Stimulated activated CD8-positive, alpha-beta memory T cell treated with anti-CD3 and anti-CD28 coated beads, Interleukin-12 subunit alpha, Interleukin-12 subunit beta, amount 100 ng/mL, for 1 hour (primary cell): ENCODE results near the gene BTBD2.

ENCODE experiments used
- DNase-seq: peaks from one replicate; pipeline ENCODE4 v3.0.0-alpha.2; 2020; ENCODE audit warnings: low read depth

Gene BTBD2

DNA sequence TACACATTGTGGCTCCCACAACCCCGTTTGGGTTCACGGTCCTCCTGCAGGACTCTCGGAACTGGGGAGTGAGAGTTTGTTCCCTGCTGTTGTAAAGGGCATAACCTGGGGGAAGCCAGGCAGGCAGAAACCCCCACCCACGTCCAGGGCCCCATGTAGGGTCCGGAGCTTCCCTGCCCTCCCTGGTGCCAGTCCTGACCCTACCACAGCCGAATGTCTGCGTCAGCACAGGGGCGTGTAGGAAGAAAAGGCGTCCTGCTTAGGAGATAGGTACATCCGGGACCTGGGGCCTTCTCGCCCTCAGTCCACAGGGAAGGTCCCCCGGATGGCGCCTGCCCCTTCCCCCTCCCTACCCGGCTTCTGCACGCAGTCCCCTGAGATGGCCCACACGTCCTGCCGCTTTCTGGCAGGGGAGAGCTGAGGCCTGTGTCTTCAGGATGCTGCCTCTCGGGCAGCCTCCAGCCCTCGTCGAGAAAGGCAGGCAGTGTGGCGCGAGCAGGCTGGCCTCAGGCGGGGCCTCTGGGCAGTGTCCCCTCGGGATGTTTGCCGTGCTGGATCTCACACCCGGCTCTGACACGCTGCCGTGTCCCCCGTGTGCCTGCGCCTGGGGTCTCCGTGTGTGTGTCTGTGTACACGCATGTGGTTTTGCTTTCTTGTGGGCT lies 55.5 kb downstream of the BTBD2 start:
- no peak for DNase-seq

DNA sequence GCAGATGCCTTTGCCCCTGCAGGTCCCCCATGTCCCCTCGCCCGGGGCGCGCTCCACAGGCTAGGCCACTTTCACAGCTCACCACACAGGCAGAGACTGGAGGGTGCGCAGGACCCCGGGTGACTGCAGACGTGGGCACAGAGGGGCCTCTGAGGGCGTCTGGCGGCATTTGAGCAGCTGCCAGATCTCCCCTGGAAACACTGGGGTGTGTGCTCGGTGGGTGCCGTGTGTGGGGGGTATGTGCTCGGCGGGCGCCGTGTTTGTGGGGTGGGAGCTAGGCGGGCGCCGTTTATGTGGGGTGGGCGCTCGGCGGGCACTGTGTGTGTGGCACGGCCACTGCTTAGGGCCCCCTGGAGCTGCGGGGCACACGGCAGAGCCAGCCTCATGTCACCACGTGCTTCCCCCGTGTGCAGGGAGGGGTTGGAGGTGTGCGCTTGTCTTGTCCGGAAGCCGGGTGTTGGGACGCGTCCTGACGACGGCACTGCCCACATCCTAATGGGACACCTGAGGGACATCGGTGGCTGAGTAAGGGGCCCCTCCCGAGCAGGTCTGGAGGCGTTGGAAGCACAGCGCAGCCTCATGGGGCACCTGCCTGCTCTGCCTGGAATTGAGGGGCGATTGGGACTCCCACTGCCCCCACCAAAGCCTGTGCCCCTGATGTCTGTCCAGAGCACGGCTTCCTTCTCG lies 57.8 kb downstream of the BTBD2 start:
- DNase-seq: no peak

DNA sequence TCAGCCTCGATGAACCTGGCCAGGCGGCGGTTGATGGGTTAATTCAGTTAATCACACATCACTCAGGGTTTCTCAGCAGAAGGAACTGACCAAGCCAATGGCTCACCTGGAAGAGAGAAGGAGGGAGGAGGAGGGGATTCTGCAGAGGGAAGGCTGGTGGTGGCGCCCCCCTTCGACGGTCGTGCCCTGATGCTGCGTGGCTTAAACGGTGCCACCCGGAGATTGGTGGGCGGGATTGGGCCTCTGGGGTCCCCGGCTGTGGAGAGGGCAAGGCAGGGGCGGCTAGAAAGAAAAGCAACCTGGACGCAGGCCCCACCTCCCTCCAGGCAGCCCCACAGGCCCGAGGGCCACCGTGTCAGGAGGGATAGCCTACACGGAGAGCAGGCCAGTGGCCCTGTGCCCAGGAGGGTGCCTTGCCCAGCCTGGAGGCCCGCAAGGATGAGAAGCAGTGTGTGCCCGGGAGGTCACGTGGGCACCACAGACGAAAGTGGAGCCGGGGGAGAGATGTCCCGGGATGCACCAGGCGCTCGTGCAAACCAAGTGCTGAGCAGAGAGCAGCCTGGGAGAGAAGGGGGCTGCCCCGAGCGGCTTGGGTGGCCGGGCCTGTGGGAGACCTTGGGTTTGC lies 58.5 kb downstream of the BTBD2 start:
- DNase-seq: no peak

DNA sequence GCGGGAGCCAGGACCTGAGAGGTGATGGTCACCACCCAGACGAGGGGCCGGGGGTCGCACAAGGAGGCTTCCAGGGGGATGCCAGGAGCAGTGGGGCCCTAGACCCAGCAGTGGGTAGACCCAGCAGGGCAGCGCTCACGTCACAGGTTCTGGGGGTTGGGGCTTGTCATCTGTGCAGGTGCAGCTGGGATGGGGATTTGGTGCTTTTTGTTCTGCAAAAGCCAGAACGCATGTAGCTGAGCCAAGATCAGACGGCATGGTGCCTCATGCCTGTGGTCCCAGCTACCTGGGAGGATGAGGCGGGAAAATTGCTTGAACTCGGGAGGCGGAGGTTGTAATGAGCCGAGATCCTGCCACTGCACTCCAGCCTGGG lies 59.4 kb downstream of the BTBD2 start:
- no peak for DNase-seq

DNA sequence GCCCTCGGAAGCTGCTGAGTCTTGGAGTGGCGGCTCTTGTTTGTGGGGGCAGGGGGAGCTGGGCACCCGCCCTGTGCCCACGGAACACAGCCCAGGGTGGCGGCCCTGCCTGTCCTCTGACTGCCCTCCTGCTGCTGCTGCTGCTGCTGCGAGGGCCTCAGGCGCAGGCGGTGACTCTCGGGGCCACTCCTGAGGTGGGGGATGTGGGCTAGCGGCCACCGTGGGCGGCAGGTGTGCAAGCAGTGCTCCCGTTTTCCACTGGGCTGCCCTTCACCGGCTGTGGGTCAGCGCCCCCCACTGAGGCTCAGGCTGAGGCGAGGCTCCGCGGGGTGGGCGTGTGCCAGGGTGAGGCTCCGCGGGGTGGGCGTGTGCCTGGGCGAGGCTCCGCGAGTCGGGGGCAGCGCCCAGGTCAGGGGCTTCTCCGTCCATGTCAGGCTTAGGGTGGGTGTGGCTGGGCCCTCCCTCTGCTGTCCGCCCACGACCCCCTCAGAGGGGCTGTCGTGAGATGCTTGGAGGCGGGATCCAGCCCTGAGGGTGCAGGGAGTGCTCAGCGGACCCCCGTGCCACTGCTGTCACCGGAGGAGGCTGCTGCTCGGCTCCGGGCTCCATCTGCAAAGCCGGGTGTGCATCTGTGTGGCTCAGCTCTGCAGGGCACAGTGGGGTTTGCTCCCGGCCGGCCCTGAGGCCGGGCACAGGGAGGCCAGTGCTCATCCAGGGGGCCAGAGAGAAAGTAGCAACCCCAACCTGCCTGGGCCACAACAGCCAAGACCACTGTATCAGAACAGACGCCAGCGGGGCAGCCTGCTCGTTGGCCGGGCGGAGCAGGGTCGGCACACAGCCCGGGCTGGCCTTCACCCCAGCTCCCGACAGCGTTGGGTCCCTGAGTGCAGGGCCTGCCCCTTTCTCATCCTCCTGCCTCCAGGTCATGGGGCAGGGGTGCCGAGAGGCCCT lies 60.1 kb downstream of the BTBD2 start:
- no peak for DNase-seq

DNA sequence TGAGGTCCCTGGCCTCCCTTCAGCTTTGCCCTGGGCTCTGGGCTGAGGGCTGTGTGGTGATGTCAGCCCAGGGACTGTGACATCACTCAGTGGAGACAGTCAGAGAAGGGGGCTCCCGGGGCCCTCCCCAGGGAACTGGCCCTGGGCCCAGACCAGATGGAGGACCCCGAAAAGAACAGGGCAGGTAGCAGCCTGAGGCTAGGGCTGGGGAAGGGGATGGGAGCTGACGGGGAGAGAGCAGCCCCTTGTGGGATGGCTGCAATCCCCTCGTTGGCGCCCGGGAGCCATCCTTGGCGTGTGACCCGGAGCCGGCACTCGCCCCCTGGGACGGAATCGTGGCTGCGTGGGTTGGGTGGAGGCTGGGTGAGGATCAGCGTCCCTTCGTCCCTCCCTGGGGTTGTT lies 61.0 kb downstream of the BTBD2 start:
- DNase-seq: no peak

DNA sequence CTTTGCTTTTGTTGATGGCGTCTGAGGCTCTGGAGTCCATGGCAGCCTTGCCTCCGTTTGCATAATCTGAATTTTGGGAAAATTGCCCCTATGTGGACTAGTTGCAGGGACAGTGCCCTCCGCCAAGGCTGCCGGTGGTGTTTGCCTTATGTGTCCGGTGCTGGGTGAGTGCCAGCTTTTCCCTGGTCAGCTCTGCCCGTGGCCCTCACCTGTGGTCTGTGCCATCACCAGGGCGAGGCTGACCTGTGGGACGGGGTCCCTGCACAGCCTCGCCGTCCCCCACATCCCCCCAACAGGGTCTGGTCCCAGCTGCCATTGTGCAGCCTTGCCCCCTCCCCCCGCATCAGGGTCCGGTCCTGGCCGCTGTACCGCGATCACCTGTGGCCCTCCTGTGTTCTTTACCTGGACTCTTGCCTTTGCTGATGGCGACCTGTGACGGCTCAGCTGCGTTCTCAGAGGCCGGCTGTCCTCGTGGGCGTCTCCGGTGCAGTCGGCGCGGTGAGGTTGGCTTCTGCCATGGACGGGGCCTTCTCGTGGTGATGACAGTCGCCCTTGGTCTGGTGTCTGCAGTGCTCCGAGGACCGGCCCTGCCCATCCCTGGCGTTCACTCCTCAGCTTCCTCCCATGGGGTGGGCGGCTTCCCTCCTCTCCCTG lies 61.9 kb downstream of the BTBD2 start:
- no peak for DNase-seq

DNA sequence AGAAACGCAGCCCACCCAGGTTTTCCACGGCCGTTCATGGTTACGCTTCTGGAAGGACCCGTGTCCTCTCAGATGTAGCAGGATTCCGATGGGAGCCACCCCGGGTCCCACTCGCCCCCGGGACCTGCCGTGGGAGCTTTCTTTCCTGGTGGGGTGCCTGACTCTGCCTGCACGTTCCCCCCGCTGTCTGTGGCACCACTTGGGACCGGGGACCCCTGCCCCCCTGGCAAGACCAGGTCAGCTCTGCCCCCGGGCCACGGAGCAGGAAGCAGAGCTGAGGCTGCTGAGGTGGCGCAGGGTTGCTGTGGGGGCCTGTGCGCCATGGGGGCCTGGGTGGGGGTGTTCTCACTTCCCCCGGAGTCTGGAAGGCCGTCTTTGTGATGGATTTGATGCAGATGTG lies 62.5 kb downstream of the BTBD2 start:
- DNase-seq: no peak

DNA sequence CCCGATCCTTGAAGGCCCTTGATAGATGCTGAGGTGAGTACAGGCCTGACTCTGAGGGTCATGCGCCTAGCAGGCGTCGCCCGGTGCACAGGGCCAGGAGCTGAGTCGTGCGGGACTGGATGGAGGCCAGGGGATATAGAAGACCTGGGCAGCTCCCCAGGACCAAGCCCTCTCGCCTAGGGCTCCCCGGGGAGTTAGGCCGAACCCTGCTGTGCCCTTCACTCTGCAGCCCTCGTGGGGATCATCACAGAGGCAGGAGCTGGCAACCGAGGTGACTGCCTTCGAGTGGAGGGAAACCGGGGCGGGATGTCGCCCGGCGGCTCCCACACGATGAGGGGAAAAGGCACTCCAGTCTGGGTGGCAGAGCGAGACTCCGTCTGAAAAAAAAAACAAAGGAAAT lies 62.9 kb downstream of the BTBD2 start:
- DNase-seq: no peak

DNA sequence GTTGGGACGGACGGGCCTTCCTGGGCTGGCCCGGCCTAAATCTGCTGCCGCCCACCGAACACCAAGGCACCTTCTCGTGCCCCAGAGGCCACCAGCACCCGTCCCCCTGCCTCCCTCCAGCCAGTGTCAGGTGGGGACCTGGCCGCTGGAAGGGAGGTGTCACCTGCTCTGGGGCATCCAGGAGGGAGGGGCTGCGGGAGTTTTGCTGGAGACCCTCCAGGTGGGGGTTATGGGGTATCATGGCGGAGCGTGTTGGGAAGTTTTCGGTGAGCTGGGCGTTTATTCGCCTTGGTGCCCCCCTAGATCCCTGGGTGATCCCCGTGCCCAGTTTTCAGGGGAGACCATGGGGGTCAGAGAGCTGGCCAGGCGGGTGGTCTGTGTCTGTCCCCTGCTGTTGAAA lies 64.9 kb downstream of the BTBD2 start:
- DNase-seq: no peak

DNA sequence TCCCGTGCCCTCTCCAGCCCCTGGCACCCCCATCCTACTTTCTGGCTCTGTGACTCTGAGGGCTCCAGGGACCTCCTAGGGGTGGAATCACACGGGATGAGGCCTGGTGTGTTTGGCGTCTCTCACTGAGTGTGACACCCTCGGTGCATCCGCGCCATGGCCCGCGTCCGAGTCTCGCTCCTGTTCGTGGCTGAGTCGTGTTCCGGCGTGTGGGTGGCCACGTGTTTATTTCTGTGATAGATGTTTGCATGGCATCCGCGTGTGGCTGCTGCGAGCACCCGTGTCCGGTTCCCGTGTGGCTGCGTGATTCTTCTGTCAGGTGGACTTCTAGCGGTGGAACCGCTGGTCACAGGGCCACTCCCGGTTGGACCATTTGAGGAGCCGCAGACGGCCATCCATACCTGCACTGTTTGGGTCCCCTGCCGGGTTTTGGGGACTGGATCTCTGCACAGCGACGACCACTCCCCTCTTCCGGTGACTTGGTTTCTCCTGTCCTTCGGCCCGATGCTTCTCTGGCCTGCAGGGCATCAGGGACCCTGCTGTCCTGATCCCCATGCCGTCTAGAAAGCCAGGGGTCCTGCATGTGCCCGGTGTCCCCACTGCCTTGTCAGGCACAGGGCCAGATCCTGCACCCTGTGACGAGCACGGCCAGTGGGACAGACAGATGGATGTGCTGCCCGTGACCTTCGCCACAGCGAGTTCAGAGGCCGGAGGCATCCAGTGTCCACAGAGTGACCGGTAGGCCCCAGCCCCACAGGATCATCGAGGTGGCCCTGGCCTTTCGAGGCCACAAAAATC lies 66.0 kb downstream of the BTBD2 start:
- DNase-seq: no peak

DNA sequence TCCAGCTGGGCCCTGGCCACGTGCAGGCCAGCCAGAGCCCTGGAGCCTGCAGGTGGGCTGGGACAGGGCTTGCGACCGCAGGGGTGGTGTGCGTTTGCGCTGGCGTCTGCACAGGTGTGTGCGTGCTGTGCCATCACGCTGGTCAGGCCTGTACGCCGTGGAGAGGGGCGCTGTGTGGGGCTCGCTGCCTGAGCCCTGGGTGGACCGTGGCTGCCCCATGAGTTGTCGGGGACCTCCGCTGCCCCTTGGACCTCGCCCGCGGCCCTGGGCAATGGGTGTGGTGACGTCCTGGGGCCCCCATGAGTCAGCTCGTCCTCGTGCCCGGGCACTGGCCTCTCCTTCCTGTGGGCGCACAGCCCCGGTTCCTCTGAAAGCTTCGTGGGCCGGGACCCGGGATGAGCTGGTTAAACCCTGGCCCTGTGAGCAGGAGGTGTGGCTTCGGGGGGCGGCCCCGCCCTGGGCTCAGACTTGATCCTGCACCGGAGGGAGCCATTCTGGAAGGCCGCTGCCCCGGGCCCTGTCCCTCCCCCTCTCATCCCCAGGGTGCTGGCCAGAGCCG lies 67.8 kb downstream of the BTBD2 start:
- DNase-seq: no peak

DNA sequence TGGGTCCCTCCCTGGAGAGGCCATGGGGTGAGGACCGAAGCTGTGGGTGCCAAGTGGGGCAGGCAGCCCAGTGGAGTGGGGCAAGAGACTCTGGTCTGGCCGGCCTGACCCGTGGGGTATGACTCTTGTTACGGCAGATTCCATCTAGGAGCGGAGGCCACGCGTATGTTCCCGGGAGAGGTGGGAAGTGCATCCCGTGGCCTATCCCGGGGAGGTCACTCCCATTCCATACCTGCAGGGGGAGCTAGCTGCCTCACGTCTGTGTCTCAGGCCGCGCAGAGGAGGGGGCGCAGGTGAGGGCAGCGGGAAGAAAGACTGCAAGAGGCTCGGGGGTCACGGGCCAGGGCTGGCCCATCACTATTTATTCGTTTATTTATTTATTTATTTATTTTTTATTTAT lies 69.6 kb downstream of the BTBD2 start:
- DNase-seq: no peak

DNA sequence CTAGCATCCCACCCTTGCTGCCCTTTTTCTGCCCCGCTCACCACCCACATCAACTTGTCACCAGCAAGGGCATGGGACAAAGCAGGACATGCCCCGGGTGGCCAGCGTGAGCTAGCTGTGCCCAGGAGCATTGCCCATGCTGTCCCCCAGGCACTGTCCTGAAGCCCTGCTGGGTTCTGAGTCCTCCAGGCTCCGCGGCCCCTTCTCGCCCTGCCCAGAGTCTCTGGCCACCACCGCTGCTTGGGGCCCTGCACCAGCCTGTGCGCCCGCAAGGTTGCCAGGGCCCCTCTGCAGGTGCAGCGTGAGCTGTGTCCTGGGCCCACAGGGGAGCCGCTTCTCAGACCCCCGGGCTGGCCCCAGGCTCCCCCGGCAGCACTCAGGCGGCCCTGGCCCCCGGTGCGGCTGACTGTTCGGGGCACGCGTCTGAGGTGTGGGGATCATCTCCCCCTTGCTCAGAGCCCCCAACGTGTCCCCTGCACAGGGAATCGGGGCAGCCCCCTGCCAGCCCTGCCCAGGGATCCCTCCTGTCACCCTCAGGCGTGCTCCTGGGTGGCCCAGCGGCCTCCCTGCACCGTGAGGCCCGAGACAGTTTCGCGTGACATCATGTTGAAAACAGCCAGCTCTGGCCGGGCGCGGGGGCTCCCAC lies 70.5 kb downstream of the BTBD2 start:
- DNase-seq: no peak

DNA sequence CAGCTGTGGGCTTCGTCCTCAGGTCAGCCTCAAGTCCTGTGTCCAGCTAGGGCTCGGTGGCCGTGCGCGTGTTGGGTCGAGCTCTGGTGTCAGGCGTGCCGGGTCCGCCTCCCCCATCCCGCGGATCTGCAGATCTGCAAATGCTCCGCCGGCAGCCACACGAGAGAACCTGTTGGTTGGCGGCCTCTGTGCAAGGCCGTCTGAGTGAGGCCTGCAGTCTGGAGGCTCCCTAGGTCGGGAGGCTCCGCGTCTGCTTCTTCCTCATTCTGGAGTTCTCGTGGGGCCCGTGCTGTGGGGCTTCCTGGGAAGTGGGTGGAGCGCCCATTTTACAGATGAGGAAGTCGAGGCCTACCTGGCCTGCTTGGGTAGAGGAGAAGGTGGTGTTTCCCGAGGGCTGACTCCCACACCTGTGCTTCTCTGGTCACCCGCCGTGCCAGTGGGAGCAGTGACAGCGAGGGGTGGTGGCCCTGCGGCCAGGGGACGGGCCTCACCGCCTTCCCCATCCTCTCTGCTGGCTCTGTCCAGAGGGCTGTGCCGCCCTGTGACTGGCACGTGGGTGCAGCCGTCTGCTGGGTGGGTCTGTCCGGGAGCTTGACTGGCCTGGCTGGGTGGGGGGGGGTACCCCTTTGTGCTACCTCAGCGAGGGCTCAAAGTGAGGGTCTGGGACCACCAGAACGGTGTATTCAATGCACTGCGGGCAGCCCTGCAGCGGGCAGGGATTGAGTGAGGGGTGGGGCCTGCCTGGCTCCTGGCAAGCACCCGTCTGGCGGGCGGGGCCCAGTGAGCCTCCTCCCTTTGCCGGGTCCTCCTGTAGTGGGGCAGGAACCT lies 71.2 kb downstream of the BTBD2 start:
- DNase-seq: no peak

DNA sequence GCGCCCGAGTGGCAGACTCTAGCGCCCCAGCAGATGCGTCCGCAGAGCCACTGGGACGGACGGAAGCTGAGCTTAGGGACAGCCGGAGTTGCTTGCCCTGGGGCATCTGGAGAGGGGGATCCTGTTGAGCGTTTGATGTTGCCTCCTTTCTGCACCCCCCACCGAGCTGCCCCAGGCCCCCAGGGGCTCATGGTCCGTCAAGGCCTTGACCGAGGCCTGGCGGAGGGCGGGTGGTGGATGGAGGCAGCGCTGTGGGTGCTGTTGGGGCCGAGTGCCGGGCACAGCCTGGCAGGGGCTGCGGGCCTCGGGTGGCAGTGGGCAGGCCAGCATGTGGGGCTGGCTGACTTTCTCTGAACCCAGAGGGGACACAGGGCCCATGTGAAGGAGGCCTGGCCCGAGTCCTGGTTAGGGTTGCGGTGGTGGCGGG lies 71.8 kb downstream of the BTBD2 start:
- DNase-seq: no peak

DNA sequence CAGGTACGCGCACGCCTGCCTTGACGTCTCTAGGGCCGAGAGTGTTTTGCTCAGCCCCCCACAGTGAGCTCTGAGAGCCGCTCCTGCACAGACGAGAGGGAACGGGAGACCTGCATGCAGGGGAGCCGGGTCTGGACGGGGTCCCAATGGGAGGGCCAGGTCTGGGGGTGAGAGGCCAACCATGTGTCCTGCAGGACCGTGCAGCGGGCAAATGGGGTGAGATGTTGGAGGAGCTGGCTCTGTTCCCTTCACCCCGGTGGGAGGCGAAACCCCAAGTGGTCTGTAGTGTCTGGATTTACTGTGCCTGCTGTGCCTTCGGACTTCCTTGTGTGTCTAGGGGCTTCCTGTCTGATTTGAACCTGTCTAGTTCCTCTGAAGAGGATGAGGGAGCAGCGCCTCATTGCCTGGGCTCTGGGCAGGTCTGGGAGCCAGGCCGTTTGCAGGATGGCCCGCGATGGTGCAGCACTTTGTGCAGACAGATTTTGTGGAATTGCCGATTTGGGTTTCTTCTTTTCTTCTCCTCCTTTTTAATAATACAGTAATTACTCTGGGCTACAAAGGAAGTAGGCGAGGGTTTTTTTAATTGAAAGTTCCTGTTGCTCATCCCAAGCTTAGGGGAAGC lies 72.5 kb downstream of the BTBD2 start:
- no peak for DNase-seq

DNA sequence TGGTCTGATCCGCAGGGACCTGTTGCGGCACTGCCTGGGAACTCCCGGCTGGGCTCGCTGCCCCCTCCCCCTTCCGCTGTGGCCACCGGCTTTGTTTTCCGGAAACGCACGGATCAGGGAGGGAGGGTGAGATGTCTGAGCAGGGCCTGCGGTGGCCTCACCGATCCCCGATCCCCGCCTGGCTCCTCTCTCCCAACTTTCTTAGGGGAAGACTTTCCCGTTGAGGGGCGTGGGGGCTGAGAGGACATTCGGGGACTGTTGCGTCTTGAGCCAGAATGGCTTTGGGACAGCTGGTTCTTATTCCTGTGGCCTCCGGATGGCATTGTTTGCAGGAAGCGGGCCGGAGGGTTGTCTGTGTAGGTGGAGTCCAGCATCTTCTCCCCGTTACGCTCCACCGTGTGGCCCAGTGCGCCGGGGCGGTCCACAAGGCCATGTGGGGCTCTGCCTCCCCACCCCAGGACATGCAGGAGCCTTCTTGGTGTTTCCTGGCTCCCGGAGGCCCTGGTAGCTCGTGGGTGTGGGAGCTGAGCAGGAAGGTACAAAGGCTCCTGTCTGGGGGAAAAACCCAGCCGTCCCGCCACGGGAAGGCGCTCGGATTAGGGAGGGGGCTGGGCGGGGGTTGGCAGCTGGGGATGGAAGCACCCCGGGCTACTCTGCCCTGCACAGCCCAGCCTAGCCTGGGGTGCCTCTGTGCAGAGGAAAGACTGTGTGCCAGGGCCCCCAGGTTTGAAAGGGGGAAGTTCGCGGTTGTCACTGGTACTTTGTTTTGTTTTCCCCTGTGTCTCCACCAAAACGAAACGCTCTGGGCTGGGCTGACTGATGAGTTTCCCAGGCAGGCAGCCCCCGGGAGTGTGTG lies 73.2 kb downstream of the BTBD2 start:
- peak; percentile 64 for DNase-seq
